ENCODE measurements around the gene CLIC3.
A peak's percentile ranks its signal among the peaks of the same experiment; 100 is the strongest.

The CLIC3 gene

DNA sequence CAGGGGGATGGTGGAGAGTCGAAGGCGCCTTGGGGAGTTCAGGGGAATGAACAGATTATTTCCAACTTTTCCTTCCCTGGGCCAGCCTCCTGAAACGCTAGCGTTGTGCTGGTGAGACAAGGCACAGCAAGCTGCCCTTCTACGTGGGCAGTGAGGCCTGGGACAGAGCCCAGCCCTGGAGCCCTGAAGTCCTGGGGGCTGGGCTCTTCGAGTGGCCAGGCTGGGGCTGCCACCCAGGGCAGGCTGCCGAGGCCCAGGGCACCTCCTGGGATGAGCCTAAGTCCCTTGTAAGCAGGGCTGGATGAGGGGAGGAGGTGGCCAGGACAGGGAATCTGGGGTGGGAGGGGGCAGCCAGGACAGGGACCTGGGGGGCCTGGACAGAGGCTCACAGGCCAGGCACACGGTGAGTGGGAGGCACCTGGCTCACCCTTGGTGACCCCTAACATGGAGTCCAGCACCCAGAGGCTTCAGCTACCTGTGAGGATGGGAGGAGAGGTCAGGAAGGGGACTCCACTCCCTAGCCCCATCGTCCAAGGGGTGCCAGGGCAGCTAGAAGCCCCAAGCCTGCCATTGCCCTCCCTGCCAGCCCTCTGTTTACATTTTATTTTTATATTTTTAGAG is 45.6 kb downstream of the CLIC3 start:
- H3K79me2 ChIP-seq (ENCODE audit: low read length), result no peaks in the 10 kb centered on the region
- peak overlapping the region; percentile 63 for H3K4me3 ChIP-seq (ENCODE audit: low read length)
- H3K27ac ChIP-seq (ENCODE audit: low read length), result no peak overlapping the region
- peaks cover 6% of the 10 kb centered on the region; the same call in 1 of the 2 replicates for H3K4me1 ChIP-seq (ENCODE audit: low read length)
- peak overlapping the region; percentile 96 for H3K4me2 ChIP-seq (ENCODE audit: low read depth, low read length)
- peaks cover 28% of the 10 kb centered on the region for H3K27me3 ChIP-seq (replicated peaks; ENCODE audit: insufficient read depth, low read length)
- no peaks in the 10 kb centered on the region for H3K9me2 ChIP-seq (replicated peaks; ENCODE audit: insufficient read depth, low read length)
- H3K9me3 ChIP-seq (replicated peaks; ENCODE audit: insufficient read depth, low read length), result no peaks in the 10 kb centered on the region
- no peaks in the 10 kb centered on the region for H3F3A ChIP-seq (ENCODE audit: insufficient read depth, low read length)
- peak overlapping the region; percentile 72; the same call in 1 of the 2 replicates for H3K9ac ChIP-seq (ENCODE audit: low read length)
- no peaks in the 10 kb centered on the region for H4K20me1 ChIP-seq (ENCODE audit: insufficient read depth, low read length)
- peak overlapping the region; percentile 93 for H2AFZ ChIP-seq (ENCODE audit: low read length)
- TF ChIP-seq, protein P1, sequence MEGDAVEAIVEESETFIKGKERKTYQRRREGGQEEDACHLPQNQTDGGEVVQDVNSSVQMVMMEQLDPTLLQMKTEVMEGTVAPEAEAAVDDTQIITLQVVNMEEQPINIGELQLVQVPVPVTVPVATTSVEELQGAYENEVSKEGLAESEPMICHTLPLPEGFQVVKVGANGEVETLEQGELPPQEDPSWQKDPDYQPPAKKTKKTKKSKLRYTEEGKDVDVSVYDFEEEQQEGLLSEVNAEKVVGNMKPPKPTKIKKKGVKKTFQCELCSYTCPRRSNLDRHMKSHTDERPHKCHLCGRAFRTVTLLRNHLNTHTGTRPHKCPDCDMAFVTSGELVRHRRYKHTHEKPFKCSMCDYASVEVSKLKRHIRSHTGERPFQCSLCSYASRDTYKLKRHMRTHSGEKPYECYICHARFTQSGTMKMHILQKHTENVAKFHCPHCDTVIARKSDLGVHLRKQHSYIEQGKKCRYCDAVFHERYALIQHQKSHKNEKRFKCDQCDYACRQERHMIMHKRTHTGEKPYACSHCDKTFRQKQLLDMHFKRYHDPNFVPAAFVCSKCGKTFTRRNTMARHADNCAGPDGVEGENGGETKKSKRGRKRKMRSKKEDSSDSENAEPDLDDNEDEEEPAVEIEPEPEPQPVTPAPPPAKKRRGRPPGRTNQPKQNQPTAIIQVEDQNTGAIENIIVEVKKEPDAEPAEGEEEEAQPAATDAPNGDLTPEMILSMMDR (IDR thresholded peaks at IDR 0.05; ENCODE audit: low read length), result no peak
- no peak for TF ChIP-seq EZH2 (optimal IDR thresholded peaks at IDR 0.05; ENCODE audit: low read depth, low read length)
- no peak for TF ChIP-seq EZH2phosphoT487 (IDR thresholded peaks at IDR 0.05; ENCODE audit: low read length)
- no peaks in the 10 kb centered on the region for H3K36me3 ChIP-seq (replicated peaks; ENCODE audit: insufficient read depth, low read length)
- no peak for DNase-seq

DNA sequence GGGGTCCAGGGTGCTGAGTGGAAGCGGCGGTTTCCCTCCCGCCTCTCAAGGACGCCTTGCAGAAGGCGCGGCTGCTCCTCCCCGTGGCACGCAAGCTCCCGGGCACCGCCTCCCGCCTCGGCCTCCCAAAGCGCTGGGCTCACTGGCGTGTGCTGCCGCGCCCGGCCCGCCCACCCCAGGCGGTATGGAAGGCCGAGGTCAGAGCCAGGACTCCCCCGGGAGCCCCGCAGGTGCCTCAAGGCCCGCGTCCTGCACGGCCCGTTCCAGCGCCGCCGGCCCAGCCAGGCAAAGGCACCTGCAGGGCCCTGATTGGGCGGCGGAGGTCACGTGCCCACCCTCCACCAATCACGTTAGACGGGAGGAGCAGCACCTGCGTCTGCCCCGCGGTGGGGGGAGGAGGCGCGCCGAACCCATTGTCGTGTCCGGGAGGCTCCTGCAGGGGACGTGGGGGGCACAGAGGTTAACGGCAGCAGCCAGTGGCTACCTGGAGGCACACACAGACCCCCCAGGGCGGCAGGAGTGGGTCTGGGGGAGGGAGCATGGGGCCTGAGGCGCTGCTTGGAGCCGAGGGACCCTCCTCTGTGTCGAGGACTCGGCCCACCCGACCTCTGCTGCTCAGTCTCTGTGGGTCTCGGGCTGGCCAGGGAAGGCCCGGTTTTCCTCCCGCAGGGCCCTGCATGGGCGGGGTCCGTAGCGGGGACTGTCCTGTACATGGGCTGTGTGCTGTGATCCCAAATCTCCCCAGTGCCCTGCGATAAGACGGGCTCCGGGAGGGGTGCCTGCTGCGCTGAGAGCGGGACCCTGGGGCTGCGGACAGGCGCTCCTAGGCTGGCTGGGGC is 46.3 kb downstream of the CLIC3 start:
- Histone ChIP-seq H4K20me1 (ENCODE audit: insufficient read depth, low read length) (no peaks in the 10 kb centered on the region), H2AFZ (ENCODE audit: low read length) (peak overlapping the region; percentile 93), H3K36me3 (replicated peaks; ENCODE audit: insufficient read depth, low read length) (no peaks in the 10 kb centered on the region), H3K79me2 (ENCODE audit: low read length) (no peaks in the 10 kb centered on the region), H3K9me3 (replicated peaks; ENCODE audit: insufficient read depth, low read length) (no peaks in the 10 kb centered on the region), H3K9ac (ENCODE audit: low read length) (peak overlapping the region; percentile 72), H3K27ac (ENCODE audit: low read length) (peak overlapping the region; percentile 43; the same call in 1 of the 2 replicates), H3K4me3 (ENCODE audit: low read length) (peak overlapping the region; percentile 63), H3F3A (ENCODE audit: insufficient read depth, low read length) (no peaks in the 10 kb centered on the region), H3K27me3 (replicated peaks; ENCODE audit: insufficient read depth, low read length) (peaks cover 20% of the 10 kb centered on the region), H3K9me2 (replicated peaks; ENCODE audit: insufficient read depth, low read length) (no peaks in the 10 kb centered on the region), H3K4me2 (ENCODE audit: low read depth, low read length) (peak overlapping the region; percentile 96), H3K4me1 (ENCODE audit: low read length) (peaks cover 6% of the 10 kb centered on the region)
- no peak for TF ChIP-seq EZH2 (optimal IDR thresholded peaks at IDR 0.05; ENCODE audit: low read depth, low read length)
- TF ChIP-seq, protein P1 (IDR thresholded peaks at IDR 0.05; ENCODE audit: low read length), result peak; percentile 24; the same call in 1 of the 2 replicates
- peak; percentile 95 for DNase-seq

DNA sequence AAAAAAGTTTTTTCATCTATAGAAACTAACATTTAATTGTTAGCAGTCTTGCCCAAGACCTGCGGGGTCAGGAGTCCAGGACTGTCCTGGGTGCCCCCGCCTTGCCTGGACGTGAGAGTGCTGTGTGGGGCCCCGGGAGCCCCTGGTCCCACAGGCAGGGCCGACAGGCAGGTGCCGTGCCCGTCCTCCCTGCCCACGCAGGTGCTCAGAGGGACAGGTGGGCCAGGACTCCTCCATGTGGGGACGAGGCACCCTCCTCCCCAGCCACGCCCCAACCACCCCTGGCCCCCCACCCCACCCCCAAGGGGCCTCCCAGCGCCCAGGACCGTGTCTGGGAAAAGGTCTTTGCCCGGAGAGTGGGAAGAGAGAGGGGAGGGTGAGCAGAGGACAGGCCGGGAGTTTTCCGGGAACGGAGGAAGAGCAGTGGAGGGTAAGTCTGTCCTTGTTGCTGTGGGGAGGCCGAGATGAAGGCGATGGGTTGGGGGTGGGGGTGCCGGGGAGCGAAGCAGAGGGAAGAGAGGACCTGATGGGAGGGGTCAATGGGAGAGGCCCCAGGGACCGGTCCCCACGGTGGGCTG is 47.0 kb downstream of the CLIC3 start:
- Histone ChIP-seq H3K9me2 (replicated peaks; ENCODE audit: insufficient read depth, low read length) (no peaks in the 10 kb centered on the region), H3K27me3 (replicated peaks; ENCODE audit: insufficient read depth, low read length) (peaks cover 15% of the 10 kb centered on the region), H3K27ac (ENCODE audit: low read length) (peak overlapping the region; percentile 43; the same call in 1 of the 2 replicates), H3K9me3 (replicated peaks; ENCODE audit: insufficient read depth, low read length) (no peaks in the 10 kb centered on the region), H3K4me3 (ENCODE audit: low read length) (peak overlapping the region; percentile 63), H3K36me3 (replicated peaks; ENCODE audit: insufficient read depth, low read length) (no peaks in the 10 kb centered on the region), H3K4me1 (ENCODE audit: low read length) (peaks cover 9% of the 10 kb centered on the region), H4K20me1 (ENCODE audit: insufficient read depth, low read length) (no peaks in the 10 kb centered on the region), H3F3A (ENCODE audit: insufficient read depth, low read length) (no peaks in the 10 kb centered on the region), H3K79me2 (ENCODE audit: low read length) (no peaks in the 10 kb centered on the region), H3K4me2 (ENCODE audit: low read depth, low read length) (peak overlapping the region; percentile 89), H3K9ac (ENCODE audit: low read length) (peak overlapping the region; percentile 72; the same call in 1 of the 2 replicates), H2AFZ (ENCODE audit: low read length) (peak overlapping the region; percentile 82)
- DNase-seq, result no peak
- TF ChIP-seq EZH2 (optimal IDR thresholded peaks at IDR 0.05; ENCODE audit: low read depth, low read length) (no peak), EZH2phosphoT487 (IDR thresholded peaks at IDR 0.05; ENCODE audit: low read length) (no peak)
- TF ChIP-seq, protein P1 (IDR thresholded peaks at IDR 0.05; ENCODE audit: low read length), result no peak
